A204.1 (cell line): ENCODE measurements around the gene DRAP1.

Source experiments
- FAIRE-seq: peaks from 2 replicates; lab custom pipeline; 2012; peaks lifted over from hg19 to GRCh38; lab: Jason Lieb, UNC

Gene DRAP1

GRCh38 chr11:65919141-65919572, at the start of gene DRAP1:
DRAP1 (plus strand) TSS chr11:65919426; CDS start chr11:65919502, 76 bp downstream.
- FAIRE-seq = no peak

GRCh38 chr11:65869643-65870306, 49.5 kb upstream of the DRAP1 start:
- no peak for FAIRE-seq

GRCh38 chr11:65870307-65870658, 48.9 kb upstream of the DRAP1 start:
- FAIRE-seq = no peak

- FAIRE-seq = no peak
Measured at GRCh38 chr11:65870706-65871681, 48.2 kb upstream of the DRAP1 start.

- no peak for FAIRE-seq
Measured at GRCh38 chr11:65871811-65872548, 47.2 kb upstream of the DRAP1 start.

GRCh38 chr11:65872586-65873317, 46.5 kb upstream of the DRAP1 start, which contains the start of gene EFEMP2:
EFEMP2 (minus strand) TSS chr11:65872800; CDS start chr11:65872354, 446 bp downstream.
- no peak for FAIRE-seq

GRCh38 chr11:65873318-65874156, 45.7 kb upstream of the DRAP1 start:
- peak; percentile 90 for FAIRE-seq

GRCh38 chr11:65879617-65880016, 39.6 kb upstream of the DRAP1 start, which contains the start of gene CTSW:
CTSW (plus strand) TSS chr11:65879837; CDS start chr11:65879855, 18 bp downstream.
- no peak for FAIRE-seq

- FAIRE-seq = no peak
Measured at GRCh38 chr11:65880027-65880426, 39.2 kb upstream of the DRAP1 start.

- FAIRE-seq = no peak
Measured at GRCh38 chr11:65880844-65881421, 38.3 kb upstream of the DRAP1 start.

GRCh38 chr11:65882120-65883057, 36.8 kb upstream of the DRAP1 start:
- FAIRE-seq = no peak

GRCh38 chr11:65883058-65883761, 36.0 kb upstream of the DRAP1 start:
- FAIRE-seq = no peak

- no peak for FAIRE-seq
Measured at GRCh38 chr11:65883786-65884715, 35.2 kb upstream of the DRAP1 start.

- no peak for FAIRE-seq
Measured at GRCh38 chr11:65884716-65885092, 34.5 kb upstream of the DRAP1 start.

- no peak for FAIRE-seq
Measured at GRCh38 chr11:65885231-65885630, 34.0 kb upstream of the DRAP1 start.

GRCh38 chr11:65885808-65886536, 33.3 kb upstream of the DRAP1 start:
- no peak for FAIRE-seq
